Activated naive CD8-positive, alpha-beta T cell treated with anti-CD3 and anti-CD28 coated beads, Interleukin-2, amount 50 U/mL, for 24 hours (primary cell): Measurements from ENCODE around the gene MATK.
A peak's percentile ranks its signal among the peaks of the same experiment; 100 is the strongest.

ENCODE experiments used
- ATAC-seq: fragments of 150-1000 bp; cut with Tn5 transposase; one replicate; pipeline ENCODE4 v1.10.0; 2021
- DNase-seq: peaks from one replicate; pipeline ENCODE4 v3.0.0; 2021
- H3K27ac Mint-ChIP-seq: one replicate; pipeline ENCODE4 v1.8.0; 2021; ENCODE audit warnings: mild to moderate bottlenecking, mixed read lengths
- H3K27me3 Mint-ChIP-seq: one replicate; pipeline ENCODE4 v1.8.0; 2021; ENCODE audit warnings: mixed read lengths
- H3K36me3 Mint-ChIP-seq: one replicate; pipeline ENCODE4 v1.8.0; 2021; ENCODE audit warnings: low read depth, mixed read lengths
- H3K4me1 Mint-ChIP-seq: one replicate; pipeline ENCODE4 v1.8.0; 2021; ENCODE audit warnings: mixed read lengths
- H3K4me3 Mint-ChIP-seq: one replicate; pipeline ENCODE4 v1.8.0; 2021; ENCODE audit warnings: mild to moderate bottlenecking, moderate library complexity, mixed read lengths
- H3K9me3 Mint-ChIP-seq: one replicate; pipeline ENCODE4 v1.8.0; 2021; ENCODE audit warnings: mixed read lengths

MATK gene

GRCh38 chr19:3788996-3789778, 3.0 kb upstream of the MATK start:
- Mint-ChIP-seq H3K36me3 (peaks cover 2% of the 10 kb centered on the region), H3K4me1 (peaks cover 25% of the 10 kb centered on the region), H3K9me3 (peaks cover 4% of the 10 kb centered on the region), H3K27ac (peak overlapping the region; percentile 43), H3K27me3 (no peaks in the 10 kb centered on the region), H3K4me3 (no peak overlapping the region)
- ATAC-seq (peak; percentile 54), DNase-seq (peak; percentile 26)

- ATAC-seq (peak; percentile 22), DNase-seq (peak; percentile 43)
Observed at GRCh38 chr19:3785451-3785937, 687 bp downstream of the MATK start.

DNA sequence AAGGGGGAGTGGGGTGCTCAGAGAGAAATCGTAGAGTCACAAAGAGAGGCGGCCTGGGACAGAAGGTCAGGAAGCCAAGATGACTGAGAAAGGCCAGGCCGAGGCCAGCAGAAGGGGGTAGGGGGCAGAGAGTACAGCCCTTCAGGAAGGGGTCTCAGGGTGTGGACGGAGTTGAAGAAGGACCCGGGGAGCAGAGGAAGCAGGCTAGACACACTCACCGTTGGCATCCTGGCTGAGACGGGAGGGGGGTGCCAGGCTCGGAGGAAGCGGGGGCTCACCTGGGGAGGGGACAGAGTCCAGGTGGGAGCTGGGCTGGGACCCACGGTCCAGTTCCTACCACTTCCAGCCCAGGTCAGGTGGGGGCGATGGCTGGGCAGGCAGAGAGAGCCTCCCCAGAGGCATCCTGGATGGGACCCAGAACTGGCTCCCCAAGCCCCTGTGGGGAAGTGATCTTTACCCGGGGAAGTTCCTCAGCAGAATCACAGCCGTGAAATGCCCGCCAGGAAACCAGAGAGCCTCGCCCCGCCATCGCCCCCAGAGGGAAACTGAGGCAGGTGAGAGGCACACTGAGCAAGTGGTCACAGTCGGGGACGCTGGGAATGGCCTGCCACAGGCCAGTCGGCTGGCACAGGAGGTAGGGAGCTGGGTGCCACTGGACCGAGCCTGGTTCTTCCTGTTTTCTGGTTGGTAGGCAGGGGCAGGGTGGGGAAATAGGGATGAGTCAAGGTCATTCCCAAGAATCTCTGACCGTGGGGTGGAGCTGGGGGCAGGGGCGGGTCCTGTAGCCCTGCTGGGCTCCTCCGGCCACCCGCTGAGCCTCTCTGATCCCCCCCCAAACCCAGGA, 1.4 kb downstream of the MATK start:
- DNase-seq (peak; percentile 13), ATAC-seq (no peak)
- peaks cover 12% of the 10 kb centered on the region for H3K9me3 Mint-ChIP-seq
- peak overlapping the region; percentile 79 for H3K4me3 Mint-ChIP-seq
- H3K27me3 Mint-ChIP-seq: no peaks in the 10 kb centered on the region
- peaks cover 24% of the 10 kb centered on the region for H3K36me3 Mint-ChIP-seq
- peak overlapping the region; percentile 60 for H3K27ac Mint-ChIP-seq
- H3K4me1 Mint-ChIP-seq: peaks cover 18% of the 10 kb centered on the region

More at GRCh38 chr19:3785451-3785937, 687 bp downstream of the MATK start:
- peak overlapping the region; percentile 79 for H3K4me3 Mint-ChIP-seq
- H3K27me3 Mint-ChIP-seq: no peaks in the 10 kb centered on the region
- H3K36me3 Mint-ChIP-seq: peaks cover 24% of the 10 kb centered on the region
- H3K4me1 Mint-ChIP-seq: peaks cover 23% of the 10 kb centered on the region
- H3K9me3 Mint-ChIP-seq: peaks cover 12% of the 10 kb centered on the region
- H3K27ac Mint-ChIP-seq: peak overlapping the region; percentile 60

DNA sequence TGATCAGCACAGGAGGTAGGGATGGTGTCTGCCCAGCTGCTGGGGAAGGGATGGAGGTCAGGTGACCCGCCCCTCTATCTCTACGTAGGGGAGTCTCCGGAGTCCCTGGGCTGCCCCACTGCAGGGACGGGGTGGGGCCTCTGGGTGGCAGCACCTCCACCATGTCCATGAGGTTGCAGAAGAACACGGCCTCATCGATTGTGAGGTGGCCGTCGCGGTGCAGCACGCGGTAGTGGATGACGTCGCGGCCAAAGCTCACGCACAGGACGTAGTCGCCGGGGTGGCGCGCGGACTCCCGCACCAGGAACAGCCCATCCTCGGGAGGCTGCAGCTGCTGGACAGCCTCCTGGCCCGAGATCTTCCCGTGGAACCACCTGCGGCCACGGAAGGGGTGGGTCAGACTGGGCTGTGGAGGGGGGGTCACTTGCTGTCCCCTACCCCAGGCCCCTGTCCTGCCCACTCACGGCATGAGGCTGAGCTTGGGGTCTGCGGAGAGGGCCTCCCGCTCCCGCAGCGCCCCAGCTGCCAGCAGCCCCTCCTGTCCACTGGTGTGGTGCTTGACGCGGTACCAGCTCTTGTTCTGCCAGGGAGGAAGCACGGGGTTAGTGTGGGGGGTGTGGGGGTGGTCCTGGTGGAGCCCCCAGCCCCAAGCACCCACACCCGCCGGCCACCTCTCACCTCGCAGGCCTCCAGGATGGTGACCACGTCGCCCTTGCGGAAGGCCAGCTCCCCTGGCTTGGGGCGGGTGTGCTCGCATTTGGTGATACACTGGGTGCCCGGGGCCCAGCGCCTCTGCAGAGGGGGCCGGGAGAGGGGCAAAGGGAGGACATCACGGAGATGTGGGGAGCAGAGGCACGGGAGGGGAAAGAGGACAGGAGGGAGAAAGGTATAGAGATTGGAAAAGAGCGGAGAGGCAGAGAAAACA, 2.3 kb downstream of the MATK start:
- H3K36me3 Mint-ChIP-seq: peaks cover 24% of the 10 kb centered on the region
- peaks cover 12% of the 10 kb centered on the region for H3K4me1 Mint-ChIP-seq
- no peaks in the 10 kb centered on the region for H3K27me3 Mint-ChIP-seq
- DNase-seq (peak; percentile 58), ATAC-seq (peak; percentile 34)
- peak overlapping the region; percentile 79 for H3K4me3 Mint-ChIP-seq
- no peak overlapping the region for H3K27ac Mint-ChIP-seq
- peaks cover 12% of the 10 kb centered on the region for H3K9me3 Mint-ChIP-seq

GRCh38 chr19:3782903-3783302, 3.3 kb downstream of the MATK start:
- H3K4me3 Mint-ChIP-seq: no peak overlapping the region
- H3K9me3 Mint-ChIP-seq: peaks cover 12% of the 10 kb centered on the region
- ATAC-seq (no peak), DNase-seq (no peak)
- peaks cover 24% of the 10 kb centered on the region for H3K36me3 Mint-ChIP-seq
- no peak overlapping the region for H3K27ac Mint-ChIP-seq
- peaks cover 11% of the 10 kb centered on the region for H3K4me1 Mint-ChIP-seq
- no peaks in the 10 kb centered on the region for H3K27me3 Mint-ChIP-seq

- DNase-seq: no peak
- Mint-ChIP-seq H3K9me3 (peaks cover 12% of the 10 kb centered on the region), H3K27ac (no peak overlapping the region), H3K36me3 (peaks cover 24% of the 10 kb centered on the region), H3K4me1 (peaks cover 11% of the 10 kb centered on the region), H3K4me3 (no peak overlapping the region), H3K27me3 (no peaks in the 10 kb centered on the region)
- no peak for ATAC-seq
Observed at GRCh38 chr19:3782330-3782729, 3.9 kb downstream of the MATK start.

DNA sequence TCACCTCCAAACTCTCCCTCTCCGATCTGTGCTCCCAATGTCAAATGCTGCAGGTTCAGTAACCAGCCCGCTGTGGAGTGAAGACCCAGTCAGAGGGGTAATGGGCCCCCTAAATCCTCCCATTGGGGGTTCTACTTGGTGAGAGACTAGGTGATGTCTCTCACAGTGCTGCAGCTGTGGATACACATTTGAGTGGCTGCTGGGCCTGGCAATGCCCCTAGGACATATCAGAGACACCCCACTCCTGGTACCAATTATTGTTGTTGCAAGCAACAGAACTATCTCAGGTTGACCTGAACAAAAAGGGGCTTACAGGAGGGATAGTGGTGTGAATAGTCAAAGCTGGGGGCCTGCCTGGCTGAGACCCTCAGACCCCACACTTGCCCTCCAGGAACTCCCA, 4.6 kb downstream of the MATK start:
- peaks cover 8% of the 10 kb centered on the region for H3K4me1 Mint-ChIP-seq
- no peak for DNase-seq
- H3K36me3 Mint-ChIP-seq: peaks cover 25% of the 10 kb centered on the region
- ATAC-seq: no peak
- H3K4me3 Mint-ChIP-seq: no peak overlapping the region
- H3K27ac Mint-ChIP-seq: no peak overlapping the region
- H3K9me3 Mint-ChIP-seq: peaks cover 12% of the 10 kb centered on the region
- H3K27me3 Mint-ChIP-seq: no peaks in the 10 kb centered on the region

GRCh38 chr19:3780786-3781304, 5.3 kb downstream of the MATK start:
- no peaks in the 10 kb centered on the region for H3K27me3 Mint-ChIP-seq
- ATAC-seq: no peak

DNA sequence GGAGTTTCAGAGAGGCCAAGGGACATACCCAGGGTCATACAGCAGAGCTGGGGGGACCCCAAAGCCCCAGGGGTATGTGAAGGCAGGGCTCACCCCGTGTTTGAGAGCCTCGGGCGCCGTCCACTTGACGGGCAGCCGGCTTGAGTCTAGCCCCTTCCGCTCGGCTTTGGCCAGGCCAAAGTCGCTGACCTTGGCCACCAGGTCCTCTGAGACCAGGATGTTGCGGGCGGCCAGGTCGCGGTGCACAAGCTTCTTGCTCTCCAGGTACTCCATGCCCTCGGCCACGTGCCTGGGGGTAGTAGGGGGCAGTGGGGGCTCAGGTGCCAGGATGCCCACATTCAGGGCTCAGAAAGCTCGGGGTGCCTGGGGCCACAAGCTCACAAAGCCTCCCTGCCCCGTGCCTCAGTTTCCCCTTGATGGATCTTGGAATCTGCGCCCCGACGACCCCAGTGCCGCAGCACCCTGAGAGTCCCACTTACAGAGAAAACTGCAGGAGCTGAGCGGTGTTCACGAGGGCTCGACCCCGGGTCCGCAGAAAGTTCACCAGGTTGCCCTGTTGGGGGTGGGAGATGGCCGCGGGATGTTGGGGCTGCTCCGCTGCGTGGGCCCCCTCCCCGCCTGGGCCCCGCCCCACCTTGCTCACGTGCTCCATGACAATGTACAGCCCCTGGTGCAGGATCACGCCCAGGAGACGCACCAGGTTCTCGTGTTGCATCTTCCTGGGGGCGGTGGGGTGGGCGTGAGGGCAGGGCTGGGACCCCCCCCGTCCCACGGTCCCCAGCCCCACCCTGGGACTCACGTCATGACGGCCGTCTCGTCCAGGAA, 7.1 kb downstream of the MATK start:
- H3K4me3 Mint-ChIP-seq: no peak overlapping the region
- H3K27me3 Mint-ChIP-seq: no peaks in the 10 kb centered on the region
- ATAC-seq: no peak
- H3K4me1 Mint-ChIP-seq: peaks cover 2% of the 10 kb centered on the region
- H3K27ac Mint-ChIP-seq: no peak overlapping the region
- DNase-seq: no peak
- peaks cover 12% of the 10 kb centered on the region for H3K9me3 Mint-ChIP-seq
- peaks cover 23% of the 10 kb centered on the region for H3K36me3 Mint-ChIP-seq

More at GRCh38 chr19:3780786-3781304, 5.3 kb downstream of the MATK start:
- Mint-ChIP-seq H3K4me3 (no peak overlapping the region), H3K4me1 (peaks cover 7% of the 10 kb centered on the region), H3K27ac (no peak overlapping the region), H3K9me3 (peaks cover 12% of the 10 kb centered on the region), H3K36me3 (peaks cover 25% of the 10 kb centered on the region)
- DNase-seq: no peak

DNA sequence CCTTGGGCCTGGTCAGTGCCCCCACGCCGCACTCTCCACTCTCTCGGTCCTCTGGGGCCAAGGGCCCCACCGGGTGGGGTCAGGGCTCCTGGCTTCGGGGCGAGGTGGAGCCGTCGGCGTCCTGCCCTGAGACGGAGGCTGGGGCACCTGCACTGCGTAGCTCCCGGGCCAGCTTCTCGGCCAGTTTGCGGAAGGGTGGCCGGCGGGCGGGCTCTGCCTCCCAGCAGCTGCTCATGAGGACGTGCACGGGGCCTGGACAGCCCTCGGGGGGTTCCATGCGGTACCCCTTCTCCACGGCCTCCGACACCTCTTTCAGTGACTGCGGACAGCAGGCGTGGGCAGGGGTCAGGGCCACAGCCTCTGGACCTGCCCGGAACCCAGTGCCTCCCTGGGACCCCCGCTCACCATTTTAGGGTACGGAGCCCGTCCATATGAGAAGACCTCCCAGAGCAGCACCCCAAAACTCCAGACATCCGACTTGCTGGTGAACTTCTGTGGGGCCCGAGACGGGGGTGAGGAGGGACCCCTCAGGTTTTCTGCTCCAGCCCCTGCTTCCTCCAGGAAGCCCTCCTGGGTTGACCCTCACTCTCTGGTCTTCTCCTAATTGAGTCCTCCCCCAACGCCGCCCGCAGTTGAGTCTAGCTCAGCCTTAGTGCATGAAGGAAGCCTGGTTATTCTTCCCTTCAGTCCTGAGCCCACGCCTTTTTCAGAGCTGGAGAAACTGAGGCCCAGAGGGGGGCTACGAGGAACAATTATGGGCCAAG, 7.9 kb downstream of the MATK start:
- ATAC-seq: no peak
- no peak for DNase-seq
- Mint-ChIP-seq H3K36me3 (peaks cover 21% of the 10 kb centered on the region), H3K4me1 (no peaks in the 10 kb centered on the region), H3K9me3 (peaks cover 12% of the 10 kb centered on the region), H3K27me3 (no peaks in the 10 kb centered on the region), H3K27ac (no peak overlapping the region), H3K4me3 (no peak overlapping the region)

DNA sequence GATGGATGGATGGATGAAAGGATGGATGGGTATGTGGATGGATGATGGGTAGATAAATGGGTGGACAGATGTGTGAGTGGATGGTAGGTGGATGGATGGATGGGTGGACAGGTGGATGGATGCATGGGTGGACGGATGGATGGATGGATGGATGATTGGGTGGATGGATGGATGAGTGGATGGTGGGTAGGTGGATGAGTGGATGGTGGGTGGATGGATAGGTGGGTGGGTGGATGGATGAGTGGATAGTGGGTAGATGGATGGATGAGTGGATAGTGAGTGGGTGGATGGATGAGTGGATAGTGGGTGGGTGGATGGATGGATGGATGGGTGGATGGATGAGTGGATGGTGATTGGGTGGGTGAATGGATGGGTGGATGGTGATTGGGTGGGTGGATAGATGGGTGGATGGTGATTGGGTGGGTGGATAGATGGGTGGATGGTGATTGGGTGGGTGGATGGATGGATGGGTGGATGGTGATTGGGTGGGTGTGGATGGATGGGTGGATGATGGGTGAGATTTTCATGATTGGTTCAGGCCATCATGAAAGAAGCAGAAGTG, 9.6 kb downstream of the MATK start:
- Mint-ChIP-seq H3K27me3 (no peaks in the 10 kb centered on the region), H3K36me3 (peaks cover 9% of the 10 kb centered on the region), H3K4me1 (no peaks in the 10 kb centered on the region), H3K9me3 (peaks cover 3% of the 10 kb centered on the region), H3K4me3 (no peak overlapping the region), H3K27ac (no peak overlapping the region)
- no peak for ATAC-seq
- no peak for DNase-seq

DNA sequence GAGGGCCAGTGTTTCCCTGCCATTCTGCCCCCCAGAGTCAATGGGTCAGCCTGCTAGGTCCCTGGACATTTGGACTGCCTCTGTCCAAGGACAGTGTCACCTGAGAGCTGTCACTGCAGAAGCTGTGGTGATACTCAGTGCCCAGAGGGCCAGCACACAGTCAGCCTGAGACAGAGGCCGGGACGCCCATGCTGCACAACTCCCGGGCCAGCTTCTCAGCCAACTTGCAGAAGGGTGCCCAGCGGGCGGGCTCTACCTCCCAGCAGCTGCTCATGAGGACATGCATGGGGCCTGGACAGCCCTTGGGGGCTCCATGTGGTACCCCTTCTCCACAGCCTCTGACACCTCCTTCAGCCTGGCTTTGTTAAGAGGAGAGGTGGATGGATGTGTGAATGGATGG, 10.3 kb downstream of the MATK start:
- ATAC-seq (no peak), DNase-seq (no peak)
- Mint-ChIP-seq H3K9me3 (no peaks in the 10 kb centered on the region), H3K4me1 (no peaks in the 10 kb centered on the region), H3K4me3 (no peak overlapping the region), H3K27me3 (no peaks in the 10 kb centered on the region), H3K27ac (no peak overlapping the region), H3K36me3 (peaks cover 2% of the 10 kb centered on the region)
